Measurements from ENCODE around the gene TBC1D8.

DNA sequence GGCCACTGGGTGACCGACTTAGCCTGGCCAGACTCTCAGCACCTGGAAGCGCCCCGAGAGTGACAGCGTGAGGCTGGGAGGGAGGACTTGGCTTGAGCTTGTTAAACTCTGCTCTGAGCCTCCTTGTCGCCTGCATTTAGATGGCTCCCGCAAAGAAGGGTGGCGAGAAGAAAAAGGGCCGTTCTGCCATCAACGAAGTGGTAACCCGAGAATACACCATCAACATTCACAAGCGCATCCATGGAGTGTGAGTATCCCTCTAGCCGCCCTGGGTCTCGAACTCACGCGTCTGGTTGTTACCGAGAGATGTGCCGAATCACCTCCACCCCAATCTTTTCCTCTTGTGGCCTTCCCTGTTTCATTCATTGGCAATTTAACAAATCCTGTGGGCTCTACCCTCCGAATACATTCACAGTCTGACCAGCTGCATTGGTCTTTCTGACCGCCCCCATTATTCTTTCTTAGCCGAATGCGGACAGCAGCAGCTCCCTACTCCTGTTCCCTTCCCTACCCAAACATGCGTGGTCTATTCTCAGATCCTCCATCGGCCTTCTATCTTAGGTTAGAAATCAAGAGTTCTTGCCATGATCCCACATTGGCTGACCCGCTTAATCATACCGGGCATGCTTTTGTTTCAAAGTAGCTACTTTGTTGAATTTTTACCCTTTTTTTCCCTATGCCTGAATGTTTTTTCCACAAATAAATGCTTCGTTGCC, 148.5 kb downstream of the TBC1D8 start:
- TF ChIP-seq, protein P1, sequence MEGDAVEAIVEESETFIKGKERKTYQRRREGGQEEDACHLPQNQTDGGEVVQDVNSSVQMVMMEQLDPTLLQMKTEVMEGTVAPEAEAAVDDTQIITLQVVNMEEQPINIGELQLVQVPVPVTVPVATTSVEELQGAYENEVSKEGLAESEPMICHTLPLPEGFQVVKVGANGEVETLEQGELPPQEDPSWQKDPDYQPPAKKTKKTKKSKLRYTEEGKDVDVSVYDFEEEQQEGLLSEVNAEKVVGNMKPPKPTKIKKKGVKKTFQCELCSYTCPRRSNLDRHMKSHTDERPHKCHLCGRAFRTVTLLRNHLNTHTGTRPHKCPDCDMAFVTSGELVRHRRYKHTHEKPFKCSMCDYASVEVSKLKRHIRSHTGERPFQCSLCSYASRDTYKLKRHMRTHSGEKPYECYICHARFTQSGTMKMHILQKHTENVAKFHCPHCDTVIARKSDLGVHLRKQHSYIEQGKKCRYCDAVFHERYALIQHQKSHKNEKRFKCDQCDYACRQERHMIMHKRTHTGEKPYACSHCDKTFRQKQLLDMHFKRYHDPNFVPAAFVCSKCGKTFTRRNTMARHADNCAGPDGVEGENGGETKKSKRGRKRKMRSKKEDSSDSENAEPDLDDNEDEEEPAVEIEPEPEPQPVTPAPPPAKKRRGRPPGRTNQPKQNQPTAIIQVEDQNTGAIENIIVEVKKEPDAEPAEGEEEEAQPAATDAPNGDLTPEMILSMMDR (IDR thresholded peaks at IDR 0.05; ENCODE audit: insufficient read depth, low read length) = no peak
- TF ChIP-seq GABPA (IDR thresholded peaks at IDR 0.05; ENCODE audit: low read depth) (no peak), POLR2AphosphoS5 (IDR thresholded peaks at IDR 0.05; ENCODE audit: low read depth) (no peak; the same call in 1 of the 2 replicates), SPI1 (IDR thresholded peaks at IDR 0.05; ENCODE audit: borderline replicate concordance, low read depth) (no peak)
- TF ChIP-seq, protein P2, sequence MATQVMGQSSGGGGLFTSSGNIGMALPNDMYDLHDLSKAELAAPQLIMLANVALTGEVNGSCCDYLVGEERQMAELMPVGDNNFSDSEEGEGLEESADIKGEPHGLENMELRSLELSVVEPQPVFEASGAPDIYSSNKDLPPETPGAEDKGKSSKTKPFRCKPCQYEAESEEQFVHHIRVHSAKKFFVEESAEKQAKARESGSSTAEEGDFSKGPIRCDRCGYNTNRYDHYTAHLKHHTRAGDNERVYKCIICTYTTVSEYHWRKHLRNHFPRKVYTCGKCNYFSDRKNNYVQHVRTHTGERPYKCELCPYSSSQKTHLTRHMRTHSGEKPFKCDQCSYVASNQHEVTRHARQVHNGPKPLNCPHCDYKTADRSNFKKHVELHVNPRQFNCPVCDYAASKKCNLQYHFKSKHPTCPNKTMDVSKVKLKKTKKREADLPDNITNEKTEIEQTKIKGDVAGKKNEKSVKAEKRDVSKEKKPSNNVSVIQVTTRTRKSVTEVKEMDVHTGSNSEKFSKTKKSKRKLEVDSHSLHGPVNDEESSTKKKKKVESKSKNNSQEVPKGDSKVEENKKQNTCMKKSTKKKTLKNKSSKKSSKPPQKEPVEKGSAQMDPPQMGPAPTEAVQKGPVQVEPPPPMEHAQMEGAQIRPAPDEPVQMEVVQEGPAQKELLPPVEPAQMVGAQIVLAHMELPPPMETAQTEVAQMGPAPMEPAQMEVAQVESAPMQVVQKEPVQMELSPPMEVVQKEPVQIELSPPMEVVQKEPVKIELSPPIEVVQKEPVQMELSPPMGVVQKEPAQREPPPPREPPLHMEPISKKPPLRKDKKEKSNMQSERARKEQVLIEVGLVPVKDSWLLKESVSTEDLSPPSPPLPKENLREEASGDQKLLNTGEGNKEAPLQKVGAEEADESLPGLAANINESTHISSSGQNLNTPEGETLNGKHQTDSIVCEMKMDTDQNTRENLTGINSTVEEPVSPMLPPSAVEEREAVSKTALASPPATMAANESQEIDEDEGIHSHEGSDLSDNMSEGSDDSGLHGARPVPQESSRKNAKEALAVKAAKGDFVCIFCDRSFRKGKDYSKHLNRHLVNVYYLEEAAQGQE (IDR thresholded peaks at IDR 0.05; ENCODE audit: insufficient replicate concordance, low read depth) = no peak

All from HL-60 (cell line).